Colon (tissue), 2 donors: Measurements from ENCODE around the gene USP31.

ENCODE experiments used
- FAIRE-seq: peaks from 2 replicates; lab custom pipeline; 2012; peaks lifted over from hg19 to GRCh38; lab: Jason Lieb, UNC
- donor health status: control.
- donor health status: control.

Gene USP31, protein sequence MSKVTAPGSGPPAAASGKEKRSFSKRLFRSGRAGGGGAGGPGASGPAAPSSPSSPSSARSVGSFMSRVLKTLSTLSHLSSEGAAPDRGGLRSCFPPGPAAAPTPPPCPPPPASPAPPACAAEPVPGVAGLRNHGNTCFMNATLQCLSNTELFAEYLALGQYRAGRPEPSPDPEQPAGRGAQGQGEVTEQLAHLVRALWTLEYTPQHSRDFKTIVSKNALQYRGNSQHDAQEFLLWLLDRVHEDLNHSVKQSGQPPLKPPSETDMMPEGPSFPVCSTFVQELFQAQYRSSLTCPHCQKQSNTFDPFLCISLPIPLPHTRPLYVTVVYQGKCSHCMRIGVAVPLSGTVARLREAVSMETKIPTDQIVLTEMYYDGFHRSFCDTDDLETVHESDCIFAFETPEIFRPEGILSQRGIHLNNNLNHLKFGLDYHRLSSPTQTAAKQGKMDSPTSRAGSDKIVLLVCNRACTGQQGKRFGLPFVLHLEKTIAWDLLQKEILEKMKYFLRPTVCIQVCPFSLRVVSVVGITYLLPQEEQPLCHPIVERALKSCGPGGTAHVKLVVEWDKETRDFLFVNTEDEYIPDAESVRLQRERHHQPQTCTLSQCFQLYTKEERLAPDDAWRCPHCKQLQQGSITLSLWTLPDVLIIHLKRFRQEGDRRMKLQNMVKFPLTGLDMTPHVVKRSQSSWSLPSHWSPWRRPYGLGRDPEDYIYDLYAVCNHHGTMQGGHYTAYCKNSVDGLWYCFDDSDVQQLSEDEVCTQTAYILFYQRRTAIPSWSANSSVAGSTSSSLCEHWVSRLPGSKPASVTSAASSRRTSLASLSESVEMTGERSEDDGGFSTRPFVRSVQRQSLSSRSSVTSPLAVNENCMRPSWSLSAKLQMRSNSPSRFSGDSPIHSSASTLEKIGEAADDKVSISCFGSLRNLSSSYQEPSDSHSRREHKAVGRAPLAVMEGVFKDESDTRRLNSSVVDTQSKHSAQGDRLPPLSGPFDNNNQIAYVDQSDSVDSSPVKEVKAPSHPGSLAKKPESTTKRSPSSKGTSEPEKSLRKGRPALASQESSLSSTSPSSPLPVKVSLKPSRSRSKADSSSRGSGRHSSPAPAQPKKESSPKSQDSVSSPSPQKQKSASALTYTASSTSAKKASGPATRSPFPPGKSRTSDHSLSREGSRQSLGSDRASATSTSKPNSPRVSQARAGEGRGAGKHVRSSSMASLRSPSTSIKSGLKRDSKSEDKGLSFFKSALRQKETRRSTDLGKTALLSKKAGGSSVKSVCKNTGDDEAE (N-terminal part only)

DNA sequence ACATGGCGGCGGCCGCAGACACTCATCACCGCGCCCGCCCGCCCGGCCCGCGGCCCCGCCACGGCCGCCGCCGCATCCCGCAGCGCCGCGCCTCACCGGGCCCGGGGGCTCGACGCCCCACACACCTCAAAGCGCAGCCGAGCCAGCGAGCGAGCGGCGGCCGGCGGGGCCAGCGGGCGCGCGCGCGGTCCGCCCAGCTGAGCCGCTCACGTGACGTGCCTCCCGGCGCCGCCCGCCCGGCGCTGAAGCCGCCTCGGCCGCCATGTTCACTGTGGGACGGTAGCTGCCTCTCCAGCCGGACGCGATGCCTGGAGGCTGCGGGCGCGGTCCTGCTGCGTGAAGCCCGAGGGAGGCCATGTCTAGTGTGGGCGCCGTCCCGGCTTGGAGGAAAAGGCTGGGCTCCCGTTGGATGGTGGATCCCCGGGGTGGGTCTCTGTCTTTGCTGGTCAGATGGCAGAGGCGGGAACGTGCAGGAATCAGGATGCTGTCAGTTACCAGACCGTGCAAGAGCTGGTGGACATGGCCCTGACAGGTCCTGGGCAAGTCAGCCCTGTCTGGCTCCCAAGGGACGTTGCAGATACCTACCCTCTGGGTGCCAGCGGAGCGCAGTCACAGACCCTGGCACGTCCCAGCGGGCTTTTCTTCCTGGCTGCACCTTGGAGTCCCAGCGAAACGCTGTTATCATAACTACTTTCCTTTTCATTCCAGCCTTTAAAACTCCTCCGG is at the start of gene USP31:
Gene USP31, minus strand, starts transcription at position 186 of the 726 bp plus-strand sequence. Its CDS starts 182 bp downstream, at position 4.
- FAIRE-seq = no peak

DNA sequence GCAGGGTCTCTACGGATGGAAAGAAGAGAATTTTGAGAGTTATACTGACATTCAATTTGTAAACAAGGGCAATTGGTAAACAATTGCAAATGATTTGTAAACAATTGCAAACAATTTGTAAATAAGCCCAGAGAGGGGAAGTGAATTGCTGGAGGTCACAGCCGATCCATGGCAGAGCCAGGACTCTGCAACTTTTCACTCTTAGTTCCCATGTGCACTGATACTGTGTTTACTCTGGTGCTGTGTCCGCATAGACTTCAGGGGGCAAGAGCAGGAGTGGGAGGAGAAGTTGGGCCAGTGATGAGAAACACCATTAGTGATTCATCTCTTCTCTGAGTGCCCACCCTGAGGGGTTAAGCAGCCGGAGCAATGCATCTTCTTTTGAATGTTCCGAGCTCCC is 47.3 kb upstream of the USP31 start:
- FAIRE-seq = no peak

DNA sequence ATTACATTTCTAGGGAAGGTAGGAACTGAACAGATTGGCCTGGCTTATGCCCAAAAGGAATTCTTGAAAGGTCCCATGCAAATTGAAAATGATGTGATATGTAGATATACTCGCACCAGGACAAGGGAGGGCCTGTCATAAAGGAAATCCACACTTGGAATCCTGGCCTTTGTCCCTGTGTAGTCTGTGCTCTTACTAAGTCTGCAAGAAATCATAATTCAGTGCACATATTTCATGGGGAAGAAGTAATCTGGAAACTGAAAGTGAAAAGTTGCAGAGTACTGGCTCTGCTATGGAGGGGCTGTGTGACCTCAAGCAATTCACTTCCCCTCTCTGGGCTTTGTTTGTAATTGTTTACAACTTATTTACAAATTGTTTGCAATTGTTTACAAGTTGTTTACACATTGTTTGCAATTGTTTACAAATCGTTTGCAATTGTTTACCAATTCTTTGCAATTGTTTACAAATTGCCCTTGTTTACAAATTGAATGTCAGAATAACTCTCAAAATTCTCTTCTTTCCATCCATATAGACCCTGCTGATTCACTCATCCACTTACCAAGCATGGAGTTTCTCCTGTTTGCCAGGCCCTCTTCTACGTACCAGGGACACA is 46.2 kb upstream of the USP31 start:
- no peak for FAIRE-seq

DNA sequence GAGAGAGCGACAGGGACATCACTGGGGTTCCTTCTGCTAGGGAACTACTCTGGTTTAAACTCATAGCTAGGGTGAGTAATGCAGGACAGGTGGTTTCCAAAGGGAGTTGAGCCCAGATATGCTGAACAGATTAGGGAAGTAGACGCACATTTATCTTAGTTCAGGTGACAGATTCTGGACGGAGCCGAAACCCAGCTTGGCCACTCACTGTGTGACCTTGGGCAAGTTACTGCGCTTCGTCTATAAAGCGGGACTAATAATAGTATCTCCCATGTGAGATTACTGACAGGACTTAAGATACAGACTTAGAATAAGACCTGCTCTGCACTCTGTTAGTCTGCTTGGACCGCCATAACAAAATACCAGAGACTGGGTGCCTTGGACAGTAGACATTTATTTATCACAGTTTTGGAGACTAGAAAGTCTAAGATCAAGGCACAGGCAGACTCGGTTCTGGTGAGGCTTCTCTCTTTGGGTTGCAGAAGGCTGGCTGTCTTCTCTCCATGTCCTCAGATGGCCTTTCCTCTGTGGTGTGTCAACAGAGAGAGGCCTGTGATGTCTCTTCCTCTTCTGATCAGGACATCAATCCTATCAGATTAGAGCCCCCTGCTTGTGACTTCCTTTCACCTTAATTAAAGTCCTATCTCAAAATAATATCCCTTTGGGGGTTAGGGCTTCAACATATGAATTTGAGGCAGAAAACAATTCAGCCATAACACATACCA is 45.4 kb upstream of the USP31 start:
- no peak for FAIRE-seq

- FAIRE-seq = no peak
These were observed 39.7 kb upstream of the USP31 start for GRCh38 chr16:23188911-23189310.

DNA sequence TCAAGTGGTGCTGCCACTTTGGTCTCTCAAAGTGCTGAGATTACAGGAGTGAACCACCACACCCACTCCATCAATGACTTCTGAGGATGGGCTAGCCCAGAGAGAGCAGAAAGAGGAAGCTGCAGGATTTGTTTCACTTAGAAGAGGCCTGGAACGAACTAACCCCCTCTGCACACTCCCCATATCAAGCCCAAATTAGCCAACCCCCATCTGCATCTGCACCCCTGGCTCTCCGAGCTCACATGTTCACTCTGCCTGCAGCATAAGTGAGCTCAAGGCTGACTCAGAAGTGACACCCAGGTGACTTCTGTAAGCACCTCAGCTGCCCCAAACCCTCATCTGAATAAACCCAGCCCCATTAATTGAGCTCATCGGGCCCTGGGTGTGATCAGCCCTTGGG is 38.1 kb upstream of the USP31 start:
- no peak for FAIRE-seq

GRCh38 chr16:23186171-23186570 is 36.9 kb upstream of the USP31 start:
- FAIRE-seq = no peak

DNA sequence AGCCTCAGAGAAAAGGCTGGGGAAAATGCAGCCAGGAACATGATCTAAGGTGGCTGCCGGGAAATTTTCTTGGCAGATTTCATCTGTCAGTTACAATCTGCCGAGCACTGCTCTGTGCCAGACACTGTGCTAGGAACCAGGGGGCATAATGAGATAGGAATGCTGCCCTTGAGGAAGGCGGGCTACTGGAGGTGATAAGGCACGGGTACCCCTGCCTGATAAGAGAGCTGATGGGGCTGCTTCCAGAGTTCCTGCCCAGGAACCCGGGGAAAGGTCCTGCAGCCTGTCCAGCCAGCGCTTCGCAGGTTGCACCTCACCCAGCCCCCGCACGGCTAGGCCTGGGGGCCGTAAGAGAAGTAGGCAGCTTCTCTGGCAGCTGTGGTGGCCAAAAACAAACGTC is 36.4 kb upstream of the USP31 start:
- FAIRE-seq = no peak

DNA sequence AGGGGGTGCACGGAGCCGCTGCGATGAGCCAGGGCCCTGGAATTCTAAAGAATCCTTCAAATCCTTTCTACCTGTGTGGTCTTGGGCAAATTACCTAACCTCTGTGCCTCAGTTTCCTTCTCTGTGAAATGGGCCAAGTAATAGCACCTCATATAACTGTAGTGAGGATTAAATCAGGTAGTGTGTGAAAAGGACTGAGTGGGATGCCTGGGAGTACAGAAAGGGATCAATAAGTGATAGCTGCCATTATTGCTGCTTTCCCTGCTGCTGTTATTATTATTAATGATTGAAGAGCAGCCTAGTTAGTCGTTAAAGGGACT is 34.3 kb upstream of the USP31 start:
- no peak for FAIRE-seq

- FAIRE-seq = no peak
These were observed 33.7 kb upstream of the USP31 start, which contains the start of gene SCNN1G for GRCh38 chr16:23182679-23183542. Gene SCNN1G, plus strand, starts transcription at chr16:23182745. Its CDS starts 3,527 bp downstream, at chr16:23186272.

- no peak for FAIRE-seq
These were observed 33.0 kb upstream of the USP31 start for GRCh38 chr16:23182206-23182678.

DNA sequence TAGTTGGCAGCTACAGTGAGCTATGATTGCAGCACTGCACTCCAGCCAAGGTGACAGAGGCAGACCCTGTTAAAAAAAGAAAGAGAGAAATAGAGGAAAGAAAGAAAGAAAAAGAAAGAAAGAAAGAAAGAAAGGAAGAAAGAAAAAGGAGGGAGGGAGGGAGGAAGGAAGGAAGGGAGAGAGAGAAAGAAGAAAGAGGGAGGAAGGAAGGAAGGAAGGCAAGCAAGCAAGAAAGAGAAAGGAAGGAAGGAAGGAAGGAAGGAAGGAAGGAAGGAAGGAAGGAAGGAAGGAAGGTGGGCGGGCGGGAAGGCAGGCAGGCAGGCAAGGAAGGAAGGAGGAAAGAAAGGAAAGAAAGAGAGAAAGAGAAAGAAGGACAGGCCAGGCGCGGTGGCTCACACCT is 32.3 kb upstream of the USP31 start:
- FAIRE-seq = no peak

DNA sequence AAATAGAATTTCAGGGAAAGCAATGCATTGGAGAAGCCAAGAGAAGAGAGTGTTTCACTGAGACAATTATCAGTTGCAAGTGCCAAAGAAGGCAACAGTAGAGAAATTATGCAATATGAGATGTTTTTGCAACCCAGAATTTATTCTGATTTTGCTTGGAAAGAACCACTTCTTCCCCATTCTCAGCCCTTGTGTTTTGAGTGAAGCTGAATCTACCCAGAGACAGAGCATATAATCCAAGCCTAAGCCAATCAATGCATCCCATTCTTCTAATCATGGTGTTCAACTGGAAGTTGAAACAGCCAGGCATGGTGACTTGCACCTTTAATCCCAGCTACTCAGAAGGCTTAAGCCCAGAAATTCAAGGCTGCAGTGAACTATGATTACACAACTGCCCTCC is 26.4 kb upstream of the USP31 start:
- no peak for FAIRE-seq

- no peak for FAIRE-seq
These were observed 25.4 kb upstream of the USP31 start for GRCh38 chr16:23174622-23175021.

- FAIRE-seq = no peak
These were observed 23.7 kb upstream of the USP31 start for GRCh38 chr16:23172994-23173393.

- FAIRE-seq = no peak
These were observed 23.3 kb upstream of the USP31 start for GRCh38 chr16:23172583-23172982.

DNA sequence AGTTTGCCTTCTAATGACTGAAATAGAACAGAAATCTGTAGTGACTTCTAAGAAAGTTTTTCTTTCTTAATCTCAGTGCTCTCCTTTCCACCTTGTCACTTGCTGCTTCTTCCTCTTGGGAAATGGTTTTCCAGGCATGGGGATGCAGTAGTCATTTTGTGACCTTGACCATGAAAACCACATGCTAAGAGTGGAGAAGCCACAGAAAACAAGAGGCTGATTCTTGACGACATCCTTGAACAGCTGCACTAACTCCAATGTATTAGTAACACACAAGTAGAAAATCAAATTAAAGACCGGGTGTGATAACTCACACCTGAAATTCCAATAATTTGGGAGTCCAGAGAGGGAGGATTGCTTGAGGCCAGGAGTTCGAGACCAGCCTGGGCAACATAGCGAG is 15.5 kb upstream of the USP31 start:
- no peak for FAIRE-seq

DNA sequence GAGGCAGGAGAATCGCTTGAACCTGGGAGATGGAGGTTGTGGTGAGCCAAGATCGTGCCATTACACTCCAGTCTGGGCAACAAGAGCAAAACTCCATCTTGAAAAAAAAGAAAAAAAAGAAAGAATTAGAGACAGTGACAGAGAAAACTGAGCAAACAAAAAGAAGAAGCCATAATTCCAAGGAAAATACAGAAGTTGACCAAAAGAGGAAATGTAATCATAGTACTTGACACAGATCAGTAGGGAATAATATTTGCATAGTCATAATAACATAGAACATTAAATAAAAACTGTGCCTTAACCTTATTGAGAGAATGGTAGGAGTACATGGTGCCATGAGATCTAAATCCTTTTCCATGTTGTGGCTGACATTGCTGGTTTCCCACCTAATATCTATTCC is 14.7 kb upstream of the USP31 start:
- no peak for FAIRE-seq

DNA sequence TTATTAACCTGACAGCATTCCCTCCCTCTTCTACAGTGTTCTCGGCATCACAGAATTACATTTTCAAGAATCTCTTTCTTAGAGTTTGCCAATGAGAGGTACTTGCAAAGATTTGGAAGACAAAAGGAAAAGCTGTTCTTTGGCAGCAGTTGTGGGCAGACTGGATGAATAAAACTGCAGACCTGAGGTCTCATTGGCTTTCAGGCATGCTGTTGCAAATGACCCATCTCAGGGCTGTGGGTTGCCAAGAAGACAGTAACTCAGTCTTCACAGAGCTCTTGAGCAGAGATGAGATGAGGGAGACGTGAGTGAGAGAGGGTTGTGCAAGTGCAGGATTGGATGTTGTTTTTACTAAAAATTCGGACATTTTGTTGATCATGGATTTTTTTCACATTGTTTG is 11.3 kb upstream of the USP31 start:
- no peak for FAIRE-seq

- no peak for FAIRE-seq
These were observed 10.8 kb upstream of the USP31 start for GRCh38 chr16:23160082-23160481.
